CD4-positive, alpha-beta memory T cell (primary cell): Measurements from ENCODE around the gene NEURL2. TPM values are rescaled to one million over a fixed set of nuclear protein-coding genes. Genes with fewer than 3 reads are reported as not detected.
A peak's percentile ranks its signal among the peaks of the same experiment; 100 is the strongest.

Source experiments
- CTCF ChIA-PET: fragments of 350-600 bp; sonication (Branson Sonifier 250); formaldehyde crosslinking; loops from one replicate; lab custom pipeline; 2021; ENCODE audit warnings: inconsistent platforms; ENCODE audit not compliant: partially characterized antibody; lab: Charles Lee
- POLR2A ChIA-PET: fragments of 350-600 bp; sonication (Branson Sonifier 250); formaldehyde crosslinking; loops from one replicate; lab custom pipeline; 2021; ENCODE audit not compliant: partially characterized antibody; lab: Charles Lee
- DNase-seq, 5 donors: peaks; one replicate each; pipeline versions ENCODE4 v3.0.0 to v3.0.0-alpha.2; 2020 to 2022; ENCODE audit warnings: mixed read lengths in 1 of 5
- H3K27ac ChIP-seq: one replicate; pipeline ENCODE4 v1.7.0; 2013; ENCODE audit warnings: low read depth, low read length
- H3K27me3 ChIP-seq: 2 replicates; pipeline ENCODE4 v1.7.0; 2013; ENCODE audit warnings: mild to moderate bottlenecking, low read length, moderate library complexity; ENCODE audit not compliant: insufficient read depth
- H3K36me3 ChIP-seq: 2 replicates; pipeline ENCODE4 v1.7.0; 2013; ENCODE audit warnings: mild to moderate bottlenecking, low read length, moderate library complexity; ENCODE audit not compliant: insufficient read depth
- H3K4me1 ChIP-seq: 2 replicates; pipeline ENCODE4 v1.7.0; 2013; ENCODE audit warnings: mild to moderate bottlenecking, low read length, moderate library complexity; ENCODE audit not compliant: insufficient read depth
- H3K4me3 ChIP-seq, 2 donors: one replicate each; pipeline ENCODE4 v1.7.0; 2013; ENCODE audit warnings: low read length in 2 of 2, mild to moderate bottlenecking in 1 of 2
- H3K9me3 ChIP-seq, 2 donors: one replicate each; pipeline ENCODE4 v1.7.0; 2013; ENCODE audit warnings: low read length in 2 of 2, control low read depth in 1 of 2; ENCODE audit not compliant: control insufficient read depth in 1 of 2
- H3K27ac Mint-ChIP-seq, 7 donors: one replicate each; pipeline ENCODE4 v1.8.0; 2020 to 2021; ENCODE audit warnings: mixed read lengths in 7 of 7, mild to moderate bottlenecking in 6 of 7, inconsistent platforms in 3 of 7, moderate library complexity in 3 of 7
- H3K27me3 Mint-ChIP-seq, 2 donors: one replicate each; pipeline ENCODE4 v1.8.0; 2020 to 2021; ENCODE audit warnings: mixed read lengths in 2 of 2
- H3K36me3 Mint-ChIP-seq, 2 donors: one replicate each; pipeline ENCODE4 v1.8.0; 2020 to 2021; ENCODE audit warnings: mixed read lengths in 2 of 2, inconsistent platforms in 1 of 2, mild to moderate bottlenecking in 1 of 2
- H3K4me1 Mint-ChIP-seq, 4 donors: one replicate each; pipeline ENCODE4 v1.8.0; 2020 to 2021; ENCODE audit warnings: mixed read lengths in 4 of 4, mild to moderate bottlenecking in 1 of 4
- H3K4me3 Mint-ChIP-seq, 8 donors: one replicate each; pipeline ENCODE4 v1.8.0; 2020 to 2021; ENCODE audit warnings: mixed read lengths in 8 of 8, mild to moderate bottlenecking in 7 of 8, moderate library complexity in 6 of 8, inconsistent platforms in 3 of 8
- H3K9me3 Mint-ChIP-seq, 8 donors: one replicate each; pipeline ENCODE4 v1.8.0; 2020 to 2021; ENCODE audit warnings: mixed read lengths in 8 of 8, mild to moderate bottlenecking in 5 of 8, inconsistent platforms in 3 of 8, moderate library complexity in 1 of 8
- intact Hi-C: fragments of 100-400 bp; cut with micrococcal nuclease; formaldehyde crosslinking; loops from one replicate; pipeline ENCODE4 v1.15.1; 2023
- polyA plus RNA-seq, 2 donors: library from polyadenylated mRNA; unstranded; fragments of 300-500 nt; fragmentation: Illumina TruSeq; gene quantifications; one replicate each; pipeline ENCODE4 v1.2.3, GENCODE V29; 2021
- total RNA-seq, 2 experiments: library from RNA; stranded (reverse); gene quantifications; one replicate each; pipeline ENCODE4 v1.2.3, GENCODE V29; 2021

NEURL2 gene
- total and polyA plus RNA-seq, 4 experiments from 2014 or later: 0.29 to 5.6 (median 3.1) TPM

DNA sequence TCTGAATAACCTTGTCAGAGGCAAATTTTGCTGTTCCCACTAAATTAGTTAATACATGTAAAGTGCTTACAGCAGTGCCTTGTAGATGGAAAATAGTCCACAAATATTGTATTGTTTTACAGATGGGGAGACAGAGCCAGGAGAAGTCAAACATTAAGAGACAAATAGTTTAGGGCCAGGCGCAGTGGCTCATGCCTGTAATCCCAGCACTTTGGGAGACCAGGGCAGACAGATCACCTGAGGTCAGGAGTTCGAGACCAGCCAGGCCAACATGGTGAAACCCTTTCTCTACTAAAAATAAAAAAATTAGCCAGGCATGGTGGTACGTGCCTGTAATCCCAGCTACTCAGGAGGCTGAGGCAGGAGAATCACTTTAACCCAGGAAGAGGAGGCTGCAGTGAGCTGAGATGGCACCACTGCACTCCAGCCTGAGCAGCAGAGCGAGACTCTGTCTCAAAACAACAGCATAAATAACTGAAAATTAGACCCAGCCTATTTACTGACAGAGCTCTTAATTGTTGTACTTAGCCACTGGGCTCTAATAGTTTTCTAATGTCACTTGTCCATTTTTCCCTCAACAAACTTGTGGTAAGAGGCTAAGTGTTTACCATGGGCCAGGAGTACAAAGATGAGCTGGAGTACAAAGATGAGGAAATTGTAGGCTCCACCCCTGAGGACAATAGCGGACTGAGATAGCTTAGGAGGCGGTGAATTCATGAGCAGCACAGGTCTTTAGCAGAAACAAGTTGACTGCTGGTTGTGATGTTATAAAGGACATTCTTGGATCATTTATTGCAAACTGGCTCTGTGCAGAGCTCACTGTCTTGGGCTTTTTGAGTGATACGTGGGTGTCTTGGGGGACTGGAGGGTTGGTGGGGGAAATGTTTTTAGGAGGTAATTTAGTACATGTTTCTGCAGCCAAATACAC lies 27.2 kb downstream of the NEURL2 start:
- DNase-seq: no peak
- Histone ChIP-seq H3K27ac (no peak overlapping the region), H3K4me3 (no peak overlapping the region), H3K4me1 (peaks cover 2% of the 10 kb centered on the region), H3K9me3 (no peaks in the 10 kb centered on the region), H3K36me3 (no peaks in the 10 kb centered on the region), H3K27me3 (no peaks in the 10 kb centered on the region)
- no peaks in the 10 kb centered on the region for H3K27me3 Mint-ChIP-seq
- peaks cover 2 to 4% of the 10 kb centered on the region in 2 donors for H3K36me3 Mint-ChIP-seq
- ChIA-PET CTCF (interaction anchor here (1.3 kb wide), 1 partner anchor 70 kb away, joined by 3 read pairs; no protein-coding TSS in a partner anchor), POLR2A (interaction anchor here (1.0 to 1.4 kb wide), 2 partner anchors 17 to 71 kb away, joined by 4 to 6 read pairs; partner anchors contain the start of genes PCIF1 and ZSWIM1)
- H3K9me3 Mint-ChIP-seq: no peaks in the 10 kb centered on the region
- peaks cover 5 to 12% (median 8%) of the 10 kb centered on the region in 4 donors for H3K4me1 Mint-ChIP-seq
- H3K4me3 Mint-ChIP-seq: no peak overlapping the region
- intact Hi-C loops: no loop called here
- H3K27ac Mint-ChIP-seq: peak overlapping the region in 1 of 7 donors; percentile 53

DNA sequence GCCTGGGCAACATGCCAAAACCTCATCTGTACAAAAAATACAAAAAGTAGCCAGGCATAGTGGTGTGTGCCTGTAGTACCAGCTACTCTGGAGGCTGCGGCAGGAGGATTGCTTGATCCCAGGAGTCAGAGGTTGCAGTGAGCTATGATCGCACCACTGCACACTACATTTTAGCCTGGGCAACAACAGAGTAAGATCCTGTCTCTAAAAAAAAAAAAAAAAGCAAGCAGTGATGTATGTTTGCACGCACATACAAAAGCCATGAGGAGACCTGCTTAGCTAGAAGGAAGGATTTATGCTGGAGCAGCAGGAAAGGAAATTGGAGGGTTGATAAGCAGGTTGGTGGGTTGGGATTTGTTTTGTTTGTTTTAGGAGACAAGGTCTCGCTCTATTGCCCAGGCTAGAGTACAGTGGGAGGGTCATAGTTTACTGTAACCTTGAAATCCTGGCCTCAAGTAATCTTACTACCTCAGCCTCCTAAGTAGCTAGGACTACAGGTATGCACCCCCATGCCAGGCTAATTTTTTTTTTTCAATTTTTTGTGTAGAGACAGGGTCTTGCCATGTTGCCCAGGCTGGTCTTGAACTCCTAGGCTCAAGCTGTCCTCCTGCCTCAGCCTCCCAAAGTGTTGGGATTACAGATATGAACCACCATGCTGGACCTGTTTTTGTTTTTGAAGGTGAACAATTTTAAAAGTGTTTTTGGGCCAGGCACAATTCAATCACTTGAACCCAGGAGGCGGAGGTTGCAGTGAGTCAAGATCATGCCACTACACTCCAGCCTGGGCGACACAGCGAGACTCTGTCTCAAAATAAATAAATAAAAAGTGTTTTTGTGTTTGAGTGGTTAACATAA lies 29.6 kb downstream of the NEURL2 start:
- Mint-ChIP-seq H3K4me1 (peaks cover 17 to 36% (median 23%) of the 10 kb centered on the region in 4 donors), H3K27ac (peak overlapping the region in 1 of 7 donors; percentile 38), H3K27me3 (no peaks in the 10 kb centered on the region), H3K9me3 (no peaks in the 10 kb centered on the region), H3K36me3 (peaks cover 3 to 4% of the 10 kb centered on the region in 2 donors), H3K4me3 (no peak overlapping the region)
- Histone ChIP-seq H3K9me3 (no peaks in the 10 kb centered on the region), H3K27ac (no peak overlapping the region), H3K4me3 (no peak overlapping the region), H3K4me1 (peaks cover 14% of the 10 kb centered on the region), H3K36me3 (no peaks in the 10 kb centered on the region), H3K27me3 (no peaks in the 10 kb centered on the region)
- CTCF ChIA-PET: no interaction called here
- intact Hi-C loops: no loop called here
- POLR2A ChIA-PET: no interaction called here
- DNase-seq: no peak

DNA sequence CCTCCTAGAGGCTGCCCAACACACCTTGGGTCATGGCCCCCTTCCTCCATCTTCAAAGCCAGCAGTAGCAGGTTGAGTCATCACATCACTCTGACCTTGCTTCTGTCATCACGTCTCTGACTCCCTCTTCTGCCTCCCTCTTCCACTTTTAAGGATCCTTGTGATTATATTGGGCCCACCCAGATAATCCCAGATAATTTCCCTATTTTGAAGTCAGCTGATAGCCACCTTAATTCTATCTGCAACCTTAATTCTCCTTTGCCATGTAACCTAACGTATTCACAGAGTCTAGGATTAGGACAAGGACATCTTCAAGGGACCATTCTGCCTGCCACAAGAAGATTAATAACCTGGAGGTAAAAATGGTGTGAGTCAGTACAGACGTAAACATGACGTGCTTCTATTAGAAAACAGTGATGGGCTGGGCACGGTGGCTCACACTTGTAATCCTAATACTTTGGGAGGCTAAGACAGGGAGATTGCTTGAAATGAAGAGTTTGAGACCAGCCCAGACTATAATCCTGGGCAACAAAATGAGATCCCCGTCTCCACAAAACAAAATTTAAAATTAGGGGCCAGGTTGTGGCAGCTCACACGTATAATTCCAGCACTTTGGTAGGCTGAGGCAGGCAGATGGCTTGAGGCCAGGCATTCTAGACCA lies 30.3 kb downstream of the NEURL2 start:
- H3K4me3 ChIP-seq: no peak overlapping the region
- Mint-ChIP-seq H3K27me3 (no peaks in the 10 kb centered on the region), H3K36me3 (peaks cover 3 to 4% of the 10 kb centered on the region in 2 donors), H3K27ac (peak overlapping the region in 2 of 7 donors; percentile 38 to 54), H3K9me3 (no peaks in the 10 kb centered on the region), H3K4me1 (peaks cover 20 to 43% (median 28%) of the 10 kb centered on the region in 4 donors), H3K4me3 (no peak overlapping the region)
- H3K27ac ChIP-seq: no peak overlapping the region
- POLR2A ChIA-PET: no interaction called here
- DNase-seq: no peak
- H3K27me3 ChIP-seq: no peaks in the 10 kb centered on the region
- peaks cover 21% of the 10 kb centered on the region for H3K4me1 ChIP-seq
- CTCF ChIA-PET: no interaction called here
- H3K36me3 ChIP-seq: no peaks in the 10 kb centered on the region
- no peaks in the 10 kb centered on the region for H3K9me3 ChIP-seq
- intact Hi-C loops: no loop called here

DNA sequence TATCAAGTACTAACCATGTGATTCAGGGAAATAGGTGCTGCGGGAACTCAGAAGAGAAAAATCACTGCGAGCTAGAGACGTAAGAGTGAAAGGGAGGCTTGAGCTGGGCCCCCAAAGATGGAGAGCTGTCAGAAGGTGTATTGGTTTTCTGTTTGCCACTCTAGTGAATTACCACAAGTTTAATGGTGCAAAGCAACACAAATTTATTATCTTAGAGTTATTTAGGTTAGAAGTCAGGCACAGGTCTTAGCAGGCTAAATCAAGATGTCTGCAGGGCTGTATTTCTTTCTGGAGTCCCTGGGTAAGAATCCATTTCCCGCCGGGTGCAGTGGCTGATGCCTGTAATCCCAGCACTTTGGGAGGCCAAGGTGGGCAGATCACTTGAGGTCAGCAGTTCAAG lies 31.1 kb downstream of the NEURL2 start:
- Mint-ChIP-seq H3K4me1 (peaks cover 23 to 49% (median 31%) of the 10 kb centered on the region in 4 donors), H3K27ac (no peak overlapping the region), H3K27me3 (no peaks in the 10 kb centered on the region), H3K4me3 (no peak overlapping the region), H3K36me3 (peaks cover 3 to 4% of the 10 kb centered on the region in 2 donors), H3K9me3 (no peaks in the 10 kb centered on the region)
- H3K27me3 ChIP-seq: no peaks in the 10 kb centered on the region
- DNase-seq: no peak
- ChIA-PET POLR2A (no interaction called here), CTCF (no interaction called here)
- H3K36me3 ChIP-seq: peaks cover 3% of the 10 kb centered on the region
- no peak overlapping the region for H3K27ac ChIP-seq
- H3K4me1 ChIP-seq: peaks cover 28% of the 10 kb centered on the region
- no peak overlapping the region for H3K4me3 ChIP-seq
- intact Hi-C loops: loop anchor here (10.0 kb wide), 1 partner anchor 65 kb away; the partner anchor contains the start of genes DNTTIP1 and WFDC3
- no peaks in the 10 kb centered on the region for H3K9me3 ChIP-seq

DNA sequence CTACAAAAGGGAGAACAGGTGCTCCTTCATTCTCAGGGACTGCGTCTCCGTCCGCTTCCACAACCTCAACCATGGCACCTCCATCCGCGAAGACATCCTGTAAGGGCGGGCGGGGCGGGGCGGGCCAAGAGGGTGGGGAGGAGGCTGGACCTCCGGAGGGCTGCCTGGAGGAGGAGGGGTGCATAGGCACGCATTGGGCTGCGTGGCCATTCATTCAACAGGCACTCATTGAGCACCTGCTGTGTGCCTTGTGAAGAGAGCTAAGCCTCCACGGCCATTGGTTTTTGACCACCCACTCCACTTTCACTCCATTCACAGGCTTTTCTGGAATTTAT lies 33.2 kb downstream of the NEURL2 start:
- peaks cover 35% of the 10 kb centered on the region for H3K4me1 ChIP-seq
- H3K4me3 Mint-ChIP-seq: peak overlapping the region; percentile 86 to 98 (median 95)
- H3K27me3 ChIP-seq: no peaks in the 10 kb centered on the region
- peaks cover 9 to 13% of the 10 kb centered on the region in 2 donors for H3K36me3 Mint-ChIP-seq
- ChIA-PET POLR2A (interaction anchor here (0.6 to 4.8 kb wide), 14 partner anchors 17 to 838 kb away, joined by 3 to 68 read pairs (median 4); partner anchors contain the start of genes CTSA, NEURL2, PCIF1 and UBE2C), CTCF (interaction anchor here (1.3 to 1.6 kb wide), 3 partner anchors 23 to 112 kb away, joined by 3 to 6 read pairs (median 4); partner anchors contain the start of gene ZSWIM1)
- H3K36me3 ChIP-seq: peaks cover 19% of the 10 kb centered on the region
- no peaks in the 10 kb centered on the region for H3K27me3 Mint-ChIP-seq
- H3K4me1 Mint-ChIP-seq: peaks cover 25 to 63% (median 38%) of the 10 kb centered on the region in 4 donors
- H3K27ac ChIP-seq: peak overlapping the region; percentile 76
- intact Hi-C loops: loop anchor here (1.0 to 10.0 kb wide), 7 partner anchors 23 to 114 kb away; partner anchors contain the start of genes CTSA, DNTTIP1, NEURL2 and UBE2C
- peak overlapping the region; percentile 71 to 78 for H3K4me3 ChIP-seq
- H3K9me3 ChIP-seq: no peaks in the 10 kb centered on the region
- H3K27ac Mint-ChIP-seq: peak overlapping the region; percentile 84 to 99 (median 98)
- H3K9me3 Mint-ChIP-seq: no peaks in the 10 kb centered on the region
- no peak for DNase-seq

DNA sequence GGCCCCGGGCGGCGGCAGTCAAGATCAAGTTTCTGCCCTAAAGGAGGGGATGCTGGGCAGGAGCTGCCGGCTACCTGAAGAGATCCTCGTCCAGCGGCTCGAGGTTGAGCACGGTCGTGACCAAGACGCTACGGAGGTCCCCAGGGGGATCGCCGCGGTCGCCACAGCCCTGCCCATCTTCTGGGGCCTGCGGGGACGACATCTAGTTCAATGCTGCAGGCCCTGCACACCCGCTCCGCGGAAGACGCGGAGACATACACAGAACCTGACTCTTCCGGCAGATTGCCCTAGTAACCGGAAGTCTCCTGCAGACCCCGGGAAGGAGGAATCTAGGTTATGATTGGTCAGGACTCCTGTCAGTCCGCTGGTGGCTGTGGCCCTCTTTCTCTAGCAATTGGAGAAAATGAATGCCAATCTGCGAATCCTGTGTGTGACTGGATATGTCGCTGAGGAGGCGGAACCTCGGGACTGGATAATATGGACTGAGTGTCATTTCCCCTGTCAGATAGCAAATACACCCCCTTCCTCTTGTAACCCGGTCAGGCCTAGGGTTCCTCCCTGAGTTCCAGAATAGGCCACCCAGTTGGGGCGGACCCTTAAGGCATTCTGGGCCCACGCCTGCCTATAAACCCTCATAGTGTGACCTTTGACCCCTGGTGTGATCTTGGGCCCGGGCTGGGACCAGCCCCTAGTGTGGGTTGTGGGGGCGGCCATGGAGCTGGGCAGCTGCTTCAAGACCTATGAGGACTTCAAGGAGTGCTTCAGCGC lies 33.7 kb downstream of the NEURL2 start, which contains the start of the genes ACOT8 and ZSWIM3:
ACOT8 (minus strand) TSS at position 279 of the 768 bp plus-strand sequence; CDS start at position 202, 77 bp downstream.
ZSWIM3 (plus strand) TSS at position 501 of the 768 bp plus-strand sequence; CDS start at position 713, 212 bp downstream.
- H3K4me1 Mint-ChIP-seq: peaks cover 25 to 66% (median 39%) of the 10 kb centered on the region in 4 donors

More for the DNA sequence above, 33.7 kb downstream of the NEURL2 start, which contains the start of the genes ACOT8 and ZSWIM3:
- peaks cover 12 to 13% of the 10 kb centered on the region in 2 donors for H3K36me3 Mint-ChIP-seq
- Histone ChIP-seq H3K27ac (peak within 1 kb of the TSS; percentile 76), H3K36me3 (peaks cover 19% of the 10 kb centered on the region), H3K9me3 (no peaks in the 10 kb centered on the region), H3K4me1 (peaks cover 35% of the 10 kb centered on the region), H3K4me3 (peak within 1 kb of the TSS; percentile 73 to 78), H3K27me3 (no peaks in the 10 kb centered on the region)
- ChIA-PET CTCF (interaction anchor here (0.8 to 1.6 kb wide), 6 partner anchors 23 to 112 kb away, joined by 3 to 6 read pairs (median 4); partner anchors contain the start of gene ZSWIM1), POLR2A (interaction anchor here (0.6 to 4.8 kb wide), 22 partner anchors 15 to 838 kb away, joined by 3 to 68 read pairs (median 4); partner anchors contain the start of genes CTSA, NEURL2, PCIF1 and UBE2C)
- peak within 1 kb of the TSS; percentile 86 to 98 (median 95) for H3K4me3 Mint-ChIP-seq
- H3K27ac Mint-ChIP-seq: peak within 1 kb of the TSS; percentile 84 to 99 (median 98)
- intact Hi-C loops: loop anchor here (1.0 to 10.0 kb wide), 7 partner anchors 24 to 115 kb away; partner anchors contain the start of genes CTSA, DNTTIP1, NEURL2 and UBE2C
- peak; percentile 97 to 99 (median 99) for DNase-seq
- H3K9me3 Mint-ChIP-seq: no peaks in the 10 kb centered on the region
- no peaks in the 10 kb centered on the region for H3K27me3 Mint-ChIP-seq
